ENCODE results near the gene GPN2. TPM values are rescaled to one million over a fixed set of nuclear protein-coding genes. Genes with fewer than 3 reads are reported as not detected.

The GPN2 gene
- total and polyA plus RNA-seq, 9 of the 15 experiments (the other 6 are each of a cell fraction or from before 2014, with no cell fraction given), result 9.9 to 58.8 (median 20.4) TPM

DNA sequence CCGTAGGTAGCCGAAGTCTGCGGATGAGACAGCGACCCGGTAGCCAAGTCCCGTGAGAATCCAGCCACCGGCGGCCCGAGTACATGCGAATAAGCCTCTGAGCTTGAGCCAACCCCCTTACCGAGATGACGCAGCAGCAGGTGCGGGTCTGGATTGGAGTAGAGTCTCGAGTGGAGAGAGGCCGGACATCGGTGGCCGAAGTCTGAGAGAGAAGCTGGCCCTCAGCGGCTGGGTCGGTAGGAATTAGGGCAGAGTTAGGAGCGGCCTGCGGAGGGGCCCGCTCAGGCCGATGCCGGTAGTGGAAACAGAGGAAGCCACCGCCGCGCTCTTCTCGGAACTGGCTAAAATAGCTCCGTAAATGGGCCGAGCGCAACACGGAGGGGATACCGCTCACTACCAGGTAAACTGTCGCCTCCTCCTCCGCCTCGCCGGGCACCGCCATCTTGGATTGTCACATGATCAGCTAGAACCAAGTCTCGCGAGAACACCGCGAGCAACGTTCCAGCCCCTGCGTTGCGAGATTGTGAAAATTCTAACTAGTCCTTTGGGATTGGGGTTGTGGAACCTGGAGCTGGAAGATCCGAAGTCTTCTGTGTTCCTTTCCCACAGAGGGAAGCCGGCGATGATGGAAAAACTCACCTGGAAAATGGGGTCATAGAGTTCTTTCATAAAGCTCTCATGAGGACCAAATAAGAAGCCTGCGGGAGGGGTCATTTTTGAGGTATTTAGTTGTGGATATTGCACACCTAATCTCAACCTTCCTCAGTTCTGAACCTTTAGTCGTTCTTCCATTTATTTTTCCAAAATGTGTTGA is 10.1 kb upstream of the GPN2 start, which contains the start of gene GPATCH3 (continued):
- TF ChIP-seq ZBTB49 (CRISPR knock-in tag; IDR thresholded peaks at IDR 0.05; ENCODE audit: borderline replicate concordance), result no peak
- TF ChIP-seq SMC3 (conservative IDR thresholded peaks at IDR 0.05; ENCODE audit: insufficient read depth, low read depth, low read length), result no peak
- TF ChIP-seq SMARCE1 (IDR thresholded peaks at IDR 0.05), result no peak
- TF ChIP-seq RB1 (IDR thresholded peaks at IDR 0.05; ENCODE audit: low read depth), result peak; percentile 54; the same call in 1 of the 2 replicates
- peak; percentile 95 to 100 for TF ChIP-seq HDAC1 (IDR thresholded peaks at IDR 0.05)
- TF ChIP-seq, protein P1, sequence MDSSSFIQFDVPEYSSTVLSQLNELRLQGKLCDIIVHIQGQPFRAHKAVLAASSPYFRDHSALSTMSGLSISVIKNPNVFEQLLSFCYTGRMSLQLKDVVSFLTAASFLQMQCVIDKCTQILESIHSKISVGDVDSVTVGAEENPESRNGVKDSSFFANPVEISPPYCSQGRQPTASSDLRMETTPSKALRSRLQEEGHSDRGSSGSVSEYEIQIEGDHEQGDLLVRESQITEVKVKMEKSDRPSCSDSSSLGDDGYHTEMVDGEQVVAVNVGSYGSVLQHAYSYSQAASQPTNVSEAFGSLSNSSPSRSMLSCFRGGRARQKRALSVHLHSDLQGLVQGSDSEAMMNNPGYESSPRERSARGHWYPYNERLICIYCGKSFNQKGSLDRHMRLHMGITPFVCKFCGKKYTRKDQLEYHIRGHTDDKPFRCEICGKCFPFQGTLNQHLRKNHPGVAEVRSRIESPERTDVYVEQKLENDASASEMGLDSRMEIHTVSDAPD (CRISPR knock-in tag; IDR thresholded peaks at IDR 0.05), result no peak
- no peak for TF ChIP-seq NCOA2 (IDR thresholded peaks at IDR 0.05; ENCODE audit: partially characterized antibody in 2 of 2)
- TF ChIP-seq, protein P2, sequence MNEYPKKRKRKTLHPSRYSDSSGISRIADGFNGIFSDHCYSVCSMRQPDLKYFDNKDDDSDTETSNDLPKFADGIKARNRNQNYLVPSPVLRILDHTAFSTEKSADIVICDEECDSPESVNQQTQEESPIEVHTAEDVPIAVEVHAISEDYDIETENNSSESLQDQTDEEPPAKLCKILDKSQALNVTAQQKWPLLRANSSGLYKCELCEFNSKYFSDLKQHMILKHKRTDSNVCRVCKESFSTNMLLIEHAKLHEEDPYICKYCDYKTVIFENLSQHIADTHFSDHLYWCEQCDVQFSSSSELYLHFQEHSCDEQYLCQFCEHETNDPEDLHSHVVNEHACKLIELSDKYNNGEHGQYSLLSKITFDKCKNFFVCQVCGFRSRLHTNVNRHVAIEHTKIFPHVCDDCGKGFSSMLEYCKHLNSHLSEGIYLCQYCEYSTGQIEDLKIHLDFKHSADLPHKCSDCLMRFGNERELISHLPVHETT (CRISPR knock-in tag; conservative IDR thresholded peaks at IDR 0.05 in 1 of 2, IDR thresholded peaks at IDR 0.05 in 1 of 2), result no peak
- TF ChIP-seq BRF1 (IDR thresholded peaks at IDR 0.05; ENCODE audit: borderline replicate concordance, extremely low read depth, insufficient read length), result no peak
- no peak for TF ChIP-seq EZH2 (IDR thresholded peaks at IDR 0.05; ENCODE audit: borderline replicate concordance, low read depth, low read length)
- no peak for TF ChIP-seq BRCA1 (IDR thresholded peaks at IDR 0.05)
- no peak for TF ChIP-seq BRCA1 (CRISPR knock-in tag; IDR thresholded peaks at IDR 0.05)
- peak; percentile 91 for TF ChIP-seq SUPT5H (IDR thresholded peaks at IDR 0.05)
- no peak for TF ChIP-seq ZBTB1 (CRISPR knock-in tag; IDR thresholded peaks at IDR 0.05; ENCODE audit: borderline replicate concordance, low read depth)
- TF ChIP-seq, protein P3, sequence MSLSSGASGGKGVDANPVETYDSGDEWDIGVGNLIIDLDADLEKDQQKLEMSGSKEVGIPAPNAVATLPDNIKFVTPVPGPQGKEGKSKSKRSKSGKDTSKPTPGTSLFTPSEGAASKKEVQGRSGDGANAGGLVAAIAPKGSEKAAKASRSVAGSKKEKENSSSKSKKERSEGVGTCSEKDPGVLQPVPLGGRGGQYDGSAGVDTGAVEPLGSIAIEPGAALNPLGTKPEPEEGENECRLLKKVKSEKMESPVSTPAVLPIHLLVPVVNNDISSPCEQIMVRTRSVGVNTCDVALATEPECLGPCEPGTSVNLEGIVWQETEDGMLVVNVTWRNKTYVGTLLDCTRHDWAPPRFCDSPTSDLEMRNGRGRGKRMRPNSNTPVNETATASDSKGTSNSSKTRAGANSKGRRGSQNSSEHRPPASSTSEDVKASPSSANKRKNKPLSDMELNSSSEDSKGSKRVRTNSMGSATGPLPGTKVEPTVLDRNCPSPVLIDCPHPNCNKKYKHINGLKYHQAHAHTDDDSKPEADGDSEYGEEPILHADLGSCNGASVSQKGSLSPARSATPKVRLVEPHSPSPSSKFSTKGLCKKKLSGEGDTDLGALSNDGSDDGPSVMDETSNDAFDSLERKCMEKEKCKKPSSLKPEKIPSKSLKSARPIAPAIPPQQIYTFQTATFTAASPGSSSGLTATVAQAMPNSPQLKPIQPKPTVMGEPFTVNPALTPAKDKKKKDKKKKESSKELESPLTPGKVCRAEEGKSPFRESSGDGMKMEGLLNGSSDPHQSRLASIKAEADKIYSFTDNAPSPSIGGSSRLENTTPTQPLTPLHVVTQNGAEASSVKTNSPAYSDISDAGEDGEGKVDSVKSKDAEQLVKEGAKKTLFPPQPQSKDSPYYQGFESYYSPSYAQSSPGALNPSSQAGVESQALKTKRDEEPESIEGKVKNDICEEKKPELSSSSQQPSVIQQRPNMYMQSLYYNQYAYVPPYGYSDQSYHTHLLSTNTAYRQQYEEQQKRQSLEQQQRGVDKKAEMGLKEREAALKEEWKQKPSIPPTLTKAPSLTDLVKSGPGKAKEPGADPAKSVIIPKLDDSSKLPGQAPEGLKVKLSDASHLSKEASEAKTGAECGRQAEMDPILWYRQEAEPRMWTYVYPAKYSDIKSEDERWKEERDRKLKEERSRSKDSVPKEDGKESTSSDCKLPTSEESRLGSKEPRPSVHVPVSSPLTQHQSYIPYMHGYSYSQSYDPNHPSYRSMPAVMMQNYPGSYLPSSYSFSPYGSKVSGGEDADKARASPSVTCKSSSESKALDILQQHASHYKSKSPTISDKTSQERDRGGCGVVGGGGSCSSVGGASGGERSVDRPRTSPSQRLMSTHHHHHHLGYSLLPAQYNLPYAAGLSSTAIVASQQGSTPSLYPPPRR (CRISPR knock-in tag; IDR thresholded peaks at IDR 0.05; ENCODE audit: borderline replicate concordance), result peak; percentile 69; the same call in 1 of the 2 replicates

Data from K562 (cell line).